Esophagus squamous epithelium (tissue), 5 donors: ENCODE measurements around the gene ADCYAP1R1. TPM values are rescaled to one million over a fixed set of nuclear protein-coding genes. Genes with fewer than 3 reads are reported as not detected.

Experiments
- DNase-seq: peaks from one replicate; lab custom pipeline; 2025; lab: John Stamatoyannopoulos, UW
- H3K27ac ChIP-seq, 4 donors: fragments of 200-600 bp; sonication (generic); one replicate each; pipeline ENCODE4 v1.5.1; 2016 to 2019; ENCODE audit warnings: mild to moderate bottlenecking in 1 of 4
- H3K27me3 ChIP-seq, 4 donors: fragments of 200-600 bp; sonication (generic); 1 replicate in 3 of 4; 2 replicates in 1 of 4; pipeline versions ENCODE4 v1.5.1 to v1.6.0; 2017 to 2021; ENCODE audit warnings: antibody characterized with exemption in 1 of 4
- H3K36me3 ChIP-seq, 3 donors: fragments of 200-600 bp; sonication (generic); one replicate each; pipeline ENCODE4 v1.5.1; 2016 to 2019
- H3K4me1 ChIP-seq, 3 donors: fragments of 200-600 bp; sonication (generic); one replicate each; pipeline ENCODE4 v1.5.1; 2017 to 2019
- H3K4me3 ChIP-seq, 4 donors: fragments of 200-600 bp; sonication (generic); 1 replicate in 3 of 4; 2 replicates in 1 of 4; pipeline ENCODE4 v1.5.1; 2016 to 2019; ENCODE audit warnings: mild to moderate bottlenecking in 2 of 4, moderate library complexity in 1 of 4
- H3K9me3 ChIP-seq, 3 donors: fragments of 200-600 bp; sonication (generic); one replicate each; pipeline ENCODE4 v1.5.1; 2016 to 2019
- POLR2A ChIP-seq, 4 donors: fragments of 450-650 bp; IDR thresholded peaks; one replicate each; pipeline ENCODE4 v1.6.1; 2017; ENCODE audit warnings: antibody characterized with exemption in 4 of 4, mild to moderate bottlenecking in 4 of 4, moderate library complexity in 3 of 4
- WGBS, 2 donors: methylation state at CpG; one replicate each; pipeline ENCODE4 v1.1.5; 2018; 5-methylcytosine and 5-hydroxymethylcytosine counted together
- intact Hi-C: fragments of 100-400 bp; cut with DNase I; formaldehyde crosslinking; loops from one replicate; pipeline ENCODE4 v1.15.0; 2022
- total RNA-seq, 4 donors: library from RNA; depleted of rRNA; stranded (reverse); fragments of >200 nt; gene quantifications; one replicate each; pipeline ENCODE4 v1.1.0, GENCODE V29; 2016
- TF ChIP-seq, protein P1 (sequence below), 6 experiments: fragments of 450-650 bp in 4 of 6; fragments of 200-600 bp in 2 of 6; sonication (generic) in 2 of 6; IDR thresholded peaks; one replicate each; pipeline ENCODE4 v1.5.1; 2016 to 2019; ENCODE audit warnings: antibody characterized with exemption in 6 of 6, mild to moderate bottlenecking in 4 of 6, moderate library complexity in 4 of 6
- donor health status: DM: yes; HTN: yes; CAD: no.

The ADCYAP1R1 gene
- total RNA-seq, 4 donors from 2014 or later: 0.15 to 10.5 (median 0.20) TPM

DNA sequence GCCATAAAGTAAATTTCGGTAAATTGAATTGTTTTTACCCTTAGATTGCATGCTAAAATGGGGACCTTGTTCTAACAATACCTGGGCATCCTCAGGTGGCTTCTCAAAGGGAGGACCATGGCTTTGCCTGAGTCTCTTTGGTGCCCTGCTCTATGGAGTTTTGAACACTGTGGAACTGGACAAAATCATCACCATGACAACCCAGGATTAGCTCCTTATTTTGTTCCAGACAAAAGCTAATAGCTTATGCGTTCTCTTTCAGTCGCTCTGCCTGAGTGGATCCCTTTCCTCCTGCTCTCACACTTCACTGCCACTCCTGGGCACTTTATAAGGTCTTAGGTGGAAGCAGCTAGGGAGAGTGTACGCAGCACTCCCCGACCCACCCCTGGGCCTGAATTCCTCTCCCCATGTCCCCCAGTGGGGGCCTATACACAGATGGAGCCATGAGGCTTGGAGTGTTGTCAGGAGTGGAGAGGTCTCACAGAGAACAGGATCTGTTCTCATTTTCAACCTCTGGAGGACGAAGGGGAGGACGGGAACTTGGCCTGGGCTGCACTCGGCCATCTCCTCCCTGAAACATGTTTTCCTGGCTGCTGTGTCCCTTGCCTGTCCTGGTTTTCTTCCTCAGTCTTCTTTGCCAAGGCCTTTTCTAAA lies 19.0 kb downstream of the ADCYAP1R1 start:
- no peak for DNase-seq
- intact Hi-C loops: no loop called here
- no peaks in the 10 kb centered on the region for H3K9me3 ChIP-seq
- 72 to 78% methylated on average over 7 to 8 of the region's 8 CpGs for WGBS, 2 donors
- H3K36me3 ChIP-seq: no peaks in the 10 kb centered on the region
- H3K27me3 ChIP-seq: no peaks in the 10 kb centered on the region
- peaks cover 0 to 9% (median 0%) of the 10 kb centered on the region in 3 donors for H3K4me1 ChIP-seq
- peak overlapping the region in 1 of 4 donors; percentile 39 for H3K27ac ChIP-seq
- H3K4me3 ChIP-seq: no peak overlapping the region
- TF ChIP-seq, protein P1, sequence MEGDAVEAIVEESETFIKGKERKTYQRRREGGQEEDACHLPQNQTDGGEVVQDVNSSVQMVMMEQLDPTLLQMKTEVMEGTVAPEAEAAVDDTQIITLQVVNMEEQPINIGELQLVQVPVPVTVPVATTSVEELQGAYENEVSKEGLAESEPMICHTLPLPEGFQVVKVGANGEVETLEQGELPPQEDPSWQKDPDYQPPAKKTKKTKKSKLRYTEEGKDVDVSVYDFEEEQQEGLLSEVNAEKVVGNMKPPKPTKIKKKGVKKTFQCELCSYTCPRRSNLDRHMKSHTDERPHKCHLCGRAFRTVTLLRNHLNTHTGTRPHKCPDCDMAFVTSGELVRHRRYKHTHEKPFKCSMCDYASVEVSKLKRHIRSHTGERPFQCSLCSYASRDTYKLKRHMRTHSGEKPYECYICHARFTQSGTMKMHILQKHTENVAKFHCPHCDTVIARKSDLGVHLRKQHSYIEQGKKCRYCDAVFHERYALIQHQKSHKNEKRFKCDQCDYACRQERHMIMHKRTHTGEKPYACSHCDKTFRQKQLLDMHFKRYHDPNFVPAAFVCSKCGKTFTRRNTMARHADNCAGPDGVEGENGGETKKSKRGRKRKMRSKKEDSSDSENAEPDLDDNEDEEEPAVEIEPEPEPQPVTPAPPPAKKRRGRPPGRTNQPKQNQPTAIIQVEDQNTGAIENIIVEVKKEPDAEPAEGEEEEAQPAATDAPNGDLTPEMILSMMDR (IDR thresholded peaks at IDR 0.05): no peak
- no peak for TF ChIP-seq POLR2A (IDR thresholded peaks at IDR 0.05)

- no peak for DNase-seq
- no peaks in the 10 kb centered on the region for H3K27me3 ChIP-seq
- H3K36me3 ChIP-seq: no peaks in the 10 kb centered on the region
- H3K4me3 ChIP-seq: no peak overlapping the region
- no peak for TF ChIP-seq POLR2A (IDR thresholded peaks at IDR 0.05)
- TF ChIP-seq, protein P1 (IDR thresholded peaks at IDR 0.05): no peak
- intact Hi-C loops: no loop called here
- peaks cover 0 to 9% (median 0%) of the 10 kb centered on the region in 3 donors for H3K4me1 ChIP-seq
- H3K27ac ChIP-seq: peak overlapping the region in 1 of 4 donors; percentile 39
- H3K9me3 ChIP-seq: no peaks in the 10 kb centered on the region
- 40 to 64% methylated on average over 3 of the region's 3 CpGs for WGBS, 2 donors
Observed at GRCh38 chr7:31071645-31072029, 19.5 kb downstream of the ADCYAP1R1 start.

DNA sequence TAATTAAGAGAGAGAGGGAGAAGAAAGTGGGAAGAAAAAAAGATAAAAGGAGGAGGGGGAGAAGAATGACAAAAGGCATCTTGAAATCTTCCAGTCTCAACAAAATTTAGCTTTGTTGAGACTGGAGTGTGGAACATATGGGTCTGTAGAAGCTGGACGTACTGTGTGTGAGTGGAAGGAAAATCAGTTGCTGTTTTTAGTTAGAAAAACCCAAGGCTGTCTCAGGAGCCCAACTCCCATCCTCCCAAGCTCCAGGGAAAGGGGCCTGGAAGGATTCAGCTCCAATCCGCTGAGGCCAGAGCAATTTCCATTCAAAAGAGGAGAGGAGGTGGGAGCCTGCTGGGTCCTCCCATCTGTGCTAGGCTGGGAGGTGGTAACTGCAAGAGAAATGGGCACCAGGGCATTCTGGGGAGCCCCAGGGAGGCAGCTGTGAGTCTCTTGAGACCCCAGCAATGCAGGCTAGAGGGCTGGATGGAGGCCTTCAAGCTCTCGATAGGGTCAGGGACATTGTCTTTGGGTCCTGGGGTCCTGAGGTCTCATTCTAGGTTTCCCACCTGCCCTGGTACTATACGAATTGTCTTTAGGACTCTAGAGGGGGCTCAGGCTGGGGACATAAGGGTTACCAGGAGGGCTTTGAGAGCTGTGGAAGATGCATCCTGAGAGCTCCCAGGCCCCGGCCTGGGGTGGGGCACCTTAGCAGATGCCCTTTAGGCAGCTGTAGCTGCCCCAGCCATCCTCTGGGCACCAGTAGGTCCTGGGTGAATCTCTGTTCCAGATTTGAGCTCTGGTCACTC lies 21.4 kb downstream of the ADCYAP1R1 start:
- intact Hi-C loops: no loop called here
- H3K4me3 ChIP-seq: no peak overlapping the region
- H3K27me3 ChIP-seq: no peaks in the 10 kb centered on the region
- peaks cover 0 to 9% (median 0%) of the 10 kb centered on the region in 3 donors for H3K4me1 ChIP-seq
- H3K36me3 ChIP-seq: no peaks in the 10 kb centered on the region
- DNase-seq: no peak
- peak overlapping the region in 2 of 4 donors; percentile 5 to 54 for H3K27ac ChIP-seq
- no peaks in the 10 kb centered on the region for H3K9me3 ChIP-seq
- WGBS, 2 donors: 83 to 86% methylated on average over 2 to 4 of the region's 5 CpGs
- TF ChIP-seq, protein P1 (IDR thresholded peaks at IDR 0.05): no peak
- TF ChIP-seq POLR2A (IDR thresholded peaks at IDR 0.05): no peak

GRCh38 chr7:31074120-31074383 lies 21.9 kb downstream of the ADCYAP1R1 start:
- intact Hi-C loops: no loop called here
- 58% methylated on average over 6 of the region's 6 CpGs; no CpG with 5 or more reads in 1 of the 2 donors for whole genome bisulfite sequencing, 2 donors
- peak overlapping the region in 2 of 4 donors; percentile 5 to 54 for H3K27ac ChIP-seq

More at GRCh38 chr7:31074120-31074383, 21.9 kb downstream of the ADCYAP1R1 start:
- no peaks in the 10 kb centered on the region for H3K9me3 ChIP-seq
- no peak for DNase-seq
- TF ChIP-seq, protein P1 (IDR thresholded peaks at IDR 0.05): no peak
- no peak for TF ChIP-seq POLR2A (IDR thresholded peaks at IDR 0.05)
- no peaks in the 10 kb centered on the region for H3K27me3 ChIP-seq
- H3K4me3 ChIP-seq: no peak overlapping the region
- no peaks in the 10 kb centered on the region for H3K36me3 ChIP-seq
- H3K4me1 ChIP-seq: peaks cover 0 to 9% (median 0%) of the 10 kb centered on the region in 3 donors
